OCI-LY3 (cell line): Measurements from ENCODE around the gene SORCS1.

ENCODE experiments used
- H2AFZ ChIP-seq: fragments of 200-600, 300-600 bp; shearing (Covaris generic); 2 replicates; pipeline ENCODE4 v1.6.0; 2014; ENCODE audit warnings: antibody characterized with exemption, low read depth, low read length
- H3K27ac ChIP-seq: fragments of 200-600, 300-600 bp; sonication (generic); 2 replicates; pipeline ENCODE4 v1.5.1; 2014; ENCODE audit warnings: mild to moderate bottlenecking, low read length, moderate library complexity, mixed read lengths
- H3K27me3 ChIP-seq: fragments of 200-600, 300-600 bp; sonication (generic); 2 replicates; pipeline ENCODE4 v1.6.1; 2014; ENCODE audit warnings: low read depth, low read length, mixed read lengths
- H3K36me3 ChIP-seq: fragments of 200-600, 300-600 bp; sonication (generic); replicated peaks from 2 replicates; pipeline ENCODE3; 2014; ENCODE audit warnings: low read depth, low read length, mixed read lengths
- H3K4me1 ChIP-seq: fragments of 300-600, 200-600 bp; sonication (generic); 2 replicates; pipeline ENCODE4 v1.6.1; 2014; ENCODE audit warnings: low read length, mixed read lengths
- H3K4me2 ChIP-seq: fragments of 200-600, 300-600 bp; sonication (generic); 2 replicates; pipeline ENCODE4 v1.6.1; 2014; ENCODE audit warnings: low read length, mixed read lengths
- H3K4me3 ChIP-seq: fragments of 300-600, 200-600 bp; sonication (generic); 2 replicates; pipeline ENCODE4 v1.5.1; 2014; ENCODE audit warnings: antibody characterized with exemption, mild to moderate bottlenecking, low read length, moderate library complexity
- H3K79me2 ChIP-seq: fragments of 300-600, 200-600 bp; shearing (Covaris generic); 2 replicates; pipeline ENCODE4 v1.6.1; 2014; ENCODE audit warnings: mild to moderate bottlenecking, low read length, mixed read lengths
- H3K9ac ChIP-seq: fragments of 300-600, 200-600 bp; shearing (Covaris generic); 2 replicates; pipeline ENCODE4 v1.6.0; 2014; ENCODE audit warnings: mild to moderate bottlenecking, low read length, moderate library complexity
- H3K9me3 ChIP-seq: fragments of 200-600, 300-600 bp; shearing (Covaris generic); 2 replicates; pipeline ENCODE4 v1.6.1; 2014; ENCODE audit warnings: low read length, mixed read lengths; ENCODE audit not compliant: insufficient read depth
- H4K20me1 ChIP-seq: fragments of 200-600, 300-600 bp; sonication (generic); 2 replicates; pipeline ENCODE4 v1.6.1; 2016; ENCODE audit warnings: low read length, mixed read lengths; ENCODE audit not compliant: insufficient read depth
- CTCF ChIP-seq: fragments of 200-600, 300-600 bp; sonication (generic); IDR thresholded peaks from 2 replicates; pipeline ENCODE4 v1.5.1; 2014; ENCODE audit warnings: antibody characterized with exemption, low read length, low read depth
- EZH2phosphoT487 ChIP-seq: fragments of 200-600 bp; shearing (Covaris generic); IDR thresholded peaks from 2 replicates; pipeline ENCODE4 v1.6.1; 2018; ENCODE audit warnings: antibody characterized with exemption, mixed run types, low read depth

The SORCS1 gene

GRCh38 chr10:107163076-107163855 is 1.2 kb downstream of the SORCS1 start:
- H4K20me1 ChIP-seq = no peaks in the 10 kb centered on the region
- no peak overlapping the region for H3K27ac ChIP-seq
- H2AFZ ChIP-seq = no peak overlapping the region
- H3K9ac ChIP-seq = no peak overlapping the region
- H3K36me3 ChIP-seq = no peaks in the 10 kb centered on the region
- H3K4me1 ChIP-seq = no peaks in the 10 kb centered on the region
- no peaks in the 10 kb centered on the region for H3K9me3 ChIP-seq
- H3K4me3 ChIP-seq = no peak overlapping the region
- no peaks in the 10 kb centered on the region for H3K27me3 ChIP-seq
- TF ChIP-seq EZH2phosphoT487 (no peak), CTCF (no peak)
- H3K79me2 ChIP-seq = no peaks in the 10 kb centered on the region
- H3K4me2 ChIP-seq = no peak overlapping the region

- Histone ChIP-seq H3K36me3 (no peaks in the 10 kb centered on the region), H4K20me1 (no peaks in the 10 kb centered on the region), H3K9ac (no peak overlapping the region), H3K27me3 (no peaks in the 10 kb centered on the region), H3K4me2 (no peak overlapping the region), H2AFZ (no peak overlapping the region), H3K27ac (no peak overlapping the region), H3K4me3 (no peak overlapping the region), H3K9me3 (no peaks in the 10 kb centered on the region), H3K79me2 (no peaks in the 10 kb centered on the region), H3K4me1 (no peaks in the 10 kb centered on the region)
- no peak for TF ChIP-seq CTCF
- no peak for TF ChIP-seq EZH2phosphoT487
These were observed 3.6 kb downstream of the SORCS1 start for GRCh38 chr10:107160866-107161265.

GRCh38 chr10:107159871-107160270 is 4.6 kb downstream of the SORCS1 start:
- TF ChIP-seq EZH2phosphoT487 (no peak), CTCF (no peak)
- H2AFZ ChIP-seq = no peak overlapping the region
- no peak overlapping the region for H3K9ac ChIP-seq
- H3K4me1 ChIP-seq = no peaks in the 10 kb centered on the region
- no peak overlapping the region for H3K27ac ChIP-seq
- H3K9me3 ChIP-seq = no peaks in the 10 kb centered on the region
- H4K20me1 ChIP-seq = no peaks in the 10 kb centered on the region
- H3K4me3 ChIP-seq = no peak overlapping the region
- H3K4me2 ChIP-seq = no peak overlapping the region
- H3K27me3 ChIP-seq = no peaks in the 10 kb centered on the region
- no peaks in the 10 kb centered on the region for H3K36me3 ChIP-seq
- H3K79me2 ChIP-seq = no peaks in the 10 kb centered on the region

- TF ChIP-seq EZH2phosphoT487 (no peak), CTCF (no peak)
These were observed 7.4 kb downstream of the SORCS1 start for GRCh38 chr10:107157071-107157470.

More at GRCh38 chr10:107157071-107157470, 7.4 kb downstream of the SORCS1 start:
- H3K4me1 ChIP-seq = no peaks in the 10 kb centered on the region
- no peak overlapping the region for H2AFZ ChIP-seq
- no peaks in the 10 kb centered on the region for H3K27me3 ChIP-seq
- no peaks in the 10 kb centered on the region for H3K79me2 ChIP-seq
- H4K20me1 ChIP-seq = no peaks in the 10 kb centered on the region
- H3K4me3 ChIP-seq = no peak overlapping the region
- H3K9ac ChIP-seq = no peak overlapping the region
- no peaks in the 10 kb centered on the region for H3K36me3 ChIP-seq
- H3K9me3 ChIP-seq = no peaks in the 10 kb centered on the region
- H3K27ac ChIP-seq = no peak overlapping the region
- H3K4me2 ChIP-seq = no peak overlapping the region
